ENCODE measurements around the gene EVX2.

Gene EVX2

DNA sequence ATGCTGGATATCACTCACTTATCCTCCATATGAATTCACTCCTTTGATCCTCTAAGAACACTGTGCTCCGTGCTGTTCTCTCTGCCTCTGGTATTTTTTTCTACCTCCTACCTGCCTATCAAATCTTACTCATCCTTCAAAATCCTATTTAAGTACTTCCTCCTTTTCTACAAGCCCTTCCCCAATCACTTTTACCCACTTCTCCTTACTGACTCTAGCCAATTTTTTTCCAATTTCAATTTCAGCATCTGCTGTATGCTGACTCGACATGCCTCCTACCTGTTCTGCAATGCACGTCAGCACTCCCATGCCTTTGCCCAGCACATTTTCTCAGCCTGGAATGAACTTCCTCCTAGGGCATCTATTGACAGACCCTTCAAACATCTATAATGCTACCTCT is 44.4 kb downstream of the EVX2 start:
- DNase-seq: no peak

DNA sequence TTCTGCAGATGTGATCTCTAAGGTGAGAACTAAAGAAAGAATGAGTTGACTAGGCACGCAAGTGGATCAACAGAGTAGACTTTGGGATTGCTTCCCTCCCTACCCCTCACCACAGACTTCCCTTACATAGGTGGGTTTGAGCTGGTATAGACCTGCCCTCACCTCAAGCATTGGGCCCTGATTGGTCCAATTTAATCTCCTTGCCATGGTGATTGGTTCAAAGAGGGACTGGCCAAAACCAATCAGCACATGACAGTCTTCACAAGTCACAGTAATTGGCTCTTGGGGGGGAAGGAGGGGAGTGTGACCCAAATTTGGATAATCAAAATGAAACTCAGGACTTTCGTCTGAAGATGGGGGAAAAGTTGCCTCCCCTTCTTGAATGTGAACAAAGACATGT is 45.1 kb downstream of the EVX2 start:
- no peak for DNase-seq

DNA sequence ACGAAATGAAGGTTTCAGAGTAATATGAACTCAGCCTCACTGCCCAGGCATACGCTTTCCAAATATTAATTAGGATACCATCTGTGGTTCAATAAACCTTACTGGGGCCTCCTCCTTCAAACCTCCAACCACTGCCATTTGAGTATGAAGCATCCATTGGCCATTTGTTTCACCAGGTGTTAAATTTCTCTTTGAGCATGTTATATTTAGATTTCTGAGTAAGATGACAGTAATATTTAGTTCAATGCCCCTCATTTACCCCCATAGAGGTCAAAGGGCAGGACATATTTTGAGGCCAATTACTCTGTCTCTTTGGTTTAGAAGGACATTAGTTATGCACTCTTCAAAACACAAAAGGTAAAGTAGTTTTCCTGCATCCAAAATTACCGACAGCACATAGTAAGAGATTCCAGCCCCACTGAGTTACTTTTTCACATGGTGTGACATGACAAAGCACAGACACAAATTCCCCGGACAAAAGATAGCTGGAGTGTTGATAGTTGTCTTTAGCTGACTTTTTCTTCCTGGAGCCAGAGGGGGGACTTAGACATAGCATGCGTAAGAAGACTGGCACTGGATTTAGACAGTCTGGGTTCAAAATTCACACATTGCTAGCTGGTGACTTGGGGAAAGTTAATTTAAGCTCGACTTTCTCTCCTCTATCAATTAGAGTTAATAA is 48.6 kb downstream of the EVX2 start:
- no peak for DNase-seq

DNA sequence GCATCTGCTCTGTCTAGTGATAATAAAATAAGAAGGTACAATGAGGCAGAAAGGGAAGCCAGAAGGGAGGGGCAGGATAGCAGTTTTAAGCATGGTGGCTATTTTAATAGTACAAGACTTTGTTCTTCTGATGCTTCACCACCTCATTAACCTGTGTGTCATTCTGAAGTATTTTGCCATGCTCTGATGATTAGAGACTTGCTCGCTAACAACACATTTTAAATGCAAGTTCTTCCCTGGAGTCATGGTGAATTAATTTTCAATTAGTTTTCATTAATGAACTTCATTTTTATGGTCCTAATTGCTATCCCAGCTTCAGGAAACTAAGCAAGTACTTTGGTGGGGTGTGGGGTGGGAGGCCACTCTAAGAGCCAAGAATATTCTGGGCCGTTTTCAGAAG is 56.0 kb downstream of the EVX2 start:
- DNase-seq: no peak

Measured in cortex of kidney (tissue), 1 donor.